ENCODE measurements around the gene CIT. TPM values are rescaled to one million over a fixed set of nuclear protein-coding genes. Genes with fewer than 3 reads are reported as not detected.
"Not testable (repeated sequence)": the region's sequence is repeated elsewhere in the genome, so short reads cannot be mapped to it uniquely, and the experiment has no call there.

Gene CIT
- total RNA-seq, 2 donors from 2014 or later: 0.33 to 1.3 TPM

DNA sequence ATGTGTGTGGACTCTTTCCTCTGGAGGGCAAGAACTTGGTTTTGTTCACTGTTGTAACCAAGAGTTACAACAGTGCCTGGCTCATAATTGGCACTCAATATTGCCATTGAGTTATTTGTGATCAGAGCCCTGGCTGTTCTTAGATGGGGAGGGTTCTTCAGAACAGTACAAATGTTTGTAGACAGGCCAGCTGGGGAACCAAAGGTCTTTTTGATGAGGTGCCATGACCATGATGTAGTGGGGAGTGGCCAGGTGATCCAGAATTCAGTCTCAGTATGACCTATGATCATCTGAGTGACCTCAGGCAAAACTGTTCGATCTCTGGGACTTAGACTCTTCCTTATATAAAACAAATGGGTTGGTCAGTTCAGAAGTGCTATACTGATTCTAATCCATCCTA, 212.5 kb downstream of the CIT start:
- no peak overlapping the region for H3K4me3 ChIP-seq
- no peaks in the 10 kb centered on the region for H3K27me3 ChIP-seq
- DNase-seq (no peak), ATAC-seq (no peak)
- intact Hi-C loops (cut with DNase I): loop anchor here (10.0 kb wide), 1 partner anchor 120 kb away; no protein-coding TSS in a partner anchor
- H3K27ac ChIP-seq: no peak overlapping the region
- H3K9me3 ChIP-seq: no peaks in the 10 kb centered on the region
- peaks cover 25% of the 10 kb centered on the region for H3K4me1 ChIP-seq
- WGBS, 2 donors: 88 to 100% methylated on average over 1 of the region's 1 CpG
- TF ChIP-seq, protein P1, sequence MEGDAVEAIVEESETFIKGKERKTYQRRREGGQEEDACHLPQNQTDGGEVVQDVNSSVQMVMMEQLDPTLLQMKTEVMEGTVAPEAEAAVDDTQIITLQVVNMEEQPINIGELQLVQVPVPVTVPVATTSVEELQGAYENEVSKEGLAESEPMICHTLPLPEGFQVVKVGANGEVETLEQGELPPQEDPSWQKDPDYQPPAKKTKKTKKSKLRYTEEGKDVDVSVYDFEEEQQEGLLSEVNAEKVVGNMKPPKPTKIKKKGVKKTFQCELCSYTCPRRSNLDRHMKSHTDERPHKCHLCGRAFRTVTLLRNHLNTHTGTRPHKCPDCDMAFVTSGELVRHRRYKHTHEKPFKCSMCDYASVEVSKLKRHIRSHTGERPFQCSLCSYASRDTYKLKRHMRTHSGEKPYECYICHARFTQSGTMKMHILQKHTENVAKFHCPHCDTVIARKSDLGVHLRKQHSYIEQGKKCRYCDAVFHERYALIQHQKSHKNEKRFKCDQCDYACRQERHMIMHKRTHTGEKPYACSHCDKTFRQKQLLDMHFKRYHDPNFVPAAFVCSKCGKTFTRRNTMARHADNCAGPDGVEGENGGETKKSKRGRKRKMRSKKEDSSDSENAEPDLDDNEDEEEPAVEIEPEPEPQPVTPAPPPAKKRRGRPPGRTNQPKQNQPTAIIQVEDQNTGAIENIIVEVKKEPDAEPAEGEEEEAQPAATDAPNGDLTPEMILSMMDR (IDR thresholded peaks at IDR 0.05): no peak
- TF ChIP-seq POLR2A (IDR thresholded peaks at IDR 0.05): no peak
- H3K36me3 ChIP-seq (replicated peaks in 1 of 2; ENCODE audit: insufficient read depth in 1 of 2, low read depth in 2 of 2): no peaks in the 10 kb centered on the region

DNA sequence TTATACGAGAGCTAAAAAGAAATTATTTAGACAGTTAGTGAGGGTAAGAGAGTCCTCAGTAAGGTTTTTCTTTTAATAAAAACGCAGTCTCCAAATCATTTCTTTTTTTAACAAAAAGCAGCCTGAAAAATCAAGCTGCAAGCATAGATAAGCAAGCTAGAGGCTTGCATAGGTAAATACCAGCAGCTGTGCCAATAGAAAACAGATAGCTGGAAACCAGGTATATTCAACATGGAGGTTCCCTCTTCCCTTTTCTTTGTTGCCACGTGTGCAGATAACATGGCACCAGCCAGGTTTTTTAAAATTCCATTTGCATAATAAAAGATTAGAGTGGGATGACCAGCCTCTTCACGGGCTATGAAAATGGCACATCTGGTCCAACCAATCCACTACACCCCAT, 215.2 kb downstream of the CIT start:
- H3K4me1 ChIP-seq: peaks cover 7% of the 10 kb centered on the region
- no peaks in the 10 kb centered on the region for H3K27me3 ChIP-seq
- TF ChIP-seq, protein P1 (IDR thresholded peaks at IDR 0.05): no peak
- TF ChIP-seq POLR2A (IDR thresholded peaks at IDR 0.05): no peak
- no peak for ATAC-seq
- WGBS, 2 donors: 31 to 32% methylated on average over 4 of the region's 4 CpGs
- no peak overlapping the region for H3K4me3 ChIP-seq
- intact Hi-C loops (cut with DNase I): loop anchor here (10.0 kb wide), 1 partner anchor 123 kb away; no protein-coding TSS in a partner anchor
- H3K36me3 ChIP-seq (replicated peaks in 1 of 2; ENCODE audit: insufficient read depth in 1 of 2, low read depth in 2 of 2): no peaks in the 10 kb centered on the region
- no peak for DNase-seq
- H3K27ac ChIP-seq: no peak overlapping the region
- H3K9me3 ChIP-seq: no peaks in the 10 kb centered on the region

DNA sequence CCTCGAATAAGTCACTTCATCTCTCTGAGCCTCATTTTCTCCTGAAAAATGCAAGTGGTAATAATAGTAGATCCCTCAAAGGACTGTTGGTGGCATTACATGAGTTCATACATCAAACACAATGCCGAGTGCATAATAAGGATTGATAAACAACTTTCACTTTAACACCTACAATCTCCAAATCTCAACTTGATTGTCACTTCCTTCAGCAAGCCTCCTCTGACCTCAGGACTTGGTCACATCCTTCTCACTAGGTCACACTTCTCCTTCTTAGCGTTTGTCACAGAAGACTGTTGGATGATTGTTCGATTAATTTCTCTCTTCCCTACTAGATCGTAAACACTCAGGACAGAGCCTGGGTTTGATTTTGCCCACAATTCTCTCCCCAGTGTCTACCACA, 217.0 kb downstream of the CIT start:
- Histone ChIP-seq H3K27me3 (no peaks in the 10 kb centered on the region), H3K36me3 (replicated peaks in 1 of 2; ENCODE audit: insufficient read depth in 1 of 2, low read depth in 2 of 2) (no peaks in the 10 kb centered on the region), H3K4me3 (no peak overlapping the region), H3K27ac (no peak overlapping the region), H3K4me1 (peaks cover 6% of the 10 kb centered on the region), H3K9me3 (no peaks in the 10 kb centered on the region)
- DNase-seq (no peak), ATAC-seq (no peak)
- intact Hi-C loops (cut with DNase I): loop anchor here (10.0 kb wide), 1 partner anchor 125 kb away; no protein-coding TSS in a partner anchor
- WGBS, 2 donors: 69 to 70% methylated on average over 5 of the region's 5 CpGs
- no peak for TF ChIP-seq POLR2A (IDR thresholded peaks at IDR 0.05)
- TF ChIP-seq, protein P1 (IDR thresholded peaks at IDR 0.05): no peak

DNA sequence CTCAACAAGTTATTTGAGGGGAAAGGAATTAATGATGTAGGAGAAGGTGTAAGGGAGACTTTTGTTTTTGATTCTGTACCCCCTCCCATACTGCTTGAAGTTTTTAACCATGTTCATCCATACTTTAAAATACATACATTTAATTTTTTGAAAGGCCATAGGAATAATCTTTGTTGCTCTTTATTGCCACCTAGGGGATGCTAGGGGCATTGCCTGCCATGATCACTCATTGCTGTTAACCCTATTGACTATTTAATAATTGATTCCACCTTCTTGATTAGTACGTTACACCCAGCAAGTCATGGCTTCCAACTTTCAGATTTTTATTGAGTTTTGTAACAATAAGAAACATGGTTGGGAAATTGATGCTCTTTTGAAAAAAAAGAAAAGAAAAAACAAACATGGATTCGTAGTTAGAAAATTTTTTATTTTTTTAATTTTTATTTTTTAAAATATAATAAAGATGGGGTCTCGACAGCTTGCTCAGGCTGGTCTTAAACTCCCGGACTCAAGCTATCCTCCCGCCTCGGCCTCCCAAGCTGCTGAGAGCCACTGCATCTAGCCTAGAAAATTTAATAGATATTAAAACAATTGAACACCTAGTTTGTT, 217.7 kb downstream of the CIT start:
- 27 to 28% methylated on average over 6 of the region's 6 CpGs for WGBS, 2 donors
- no peaks in the 10 kb centered on the region for H3K27me3 ChIP-seq
- TF ChIP-seq, protein P1 (IDR thresholded peaks at IDR 0.05): peak; percentile 57 to 93 (median 77)
- no peak for TF ChIP-seq POLR2A (IDR thresholded peaks at IDR 0.05)
- H3K27ac ChIP-seq: no peak overlapping the region
- H3K4me1 ChIP-seq: peaks cover 6% of the 10 kb centered on the region
- no peaks in the 10 kb centered on the region for H3K9me3 ChIP-seq
- no peaks in the 10 kb centered on the region for H3K36me3 ChIP-seq (replicated peaks in 1 of 2; ENCODE audit: insufficient read depth in 1 of 2, low read depth in 2 of 2)
- ATAC-seq (no peak), DNase-seq (peak; percentile 32 to 58 (median 34))
- intact Hi-C loops (cut with DNase I): no loop called here
- no peak overlapping the region for H3K4me3 ChIP-seq

DNA sequence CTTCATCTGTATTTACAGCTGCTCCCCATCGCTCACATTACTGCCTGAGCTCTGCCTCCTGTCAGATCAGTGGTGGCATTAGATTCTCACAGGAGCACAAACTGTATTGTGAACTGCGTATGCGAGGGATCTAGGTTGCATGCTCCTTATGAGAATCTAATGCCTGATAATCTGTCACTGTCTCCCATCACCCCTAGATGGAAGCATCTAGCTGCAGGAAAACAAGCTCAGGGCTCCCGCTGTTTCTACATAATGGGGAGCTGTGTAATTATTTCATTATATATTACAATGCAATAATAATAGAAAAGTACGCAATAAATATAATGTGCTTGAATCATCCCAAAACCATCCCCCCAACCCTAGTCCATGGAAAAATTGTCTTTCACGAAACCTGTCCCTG, 219.0 kb downstream of the CIT start:
- TF ChIP-seq, protein P1 (IDR thresholded peaks at IDR 0.05): peak in 1 of 7 experiments; percentile 1
- H3K4me3 ChIP-seq; H3K36me3 ChIP-seq (replicated peaks in 1 of 2; ENCODE audit: insufficient read depth in 1 of 2, low read depth in 2 of 2); H3K27me3 ChIP-seq; ATAC-seq; H3K27ac ChIP-seq; intact Hi-C loops (cut with DNase I); H3K9me3 ChIP-seq; DNase-seq; H3K4me1 ChIP-seq: not testable (repeated sequence)
- WGBS, 2 donors: 90 to 94% methylated on average over 5 to 6 of the region's 6 CpGs

DNA sequence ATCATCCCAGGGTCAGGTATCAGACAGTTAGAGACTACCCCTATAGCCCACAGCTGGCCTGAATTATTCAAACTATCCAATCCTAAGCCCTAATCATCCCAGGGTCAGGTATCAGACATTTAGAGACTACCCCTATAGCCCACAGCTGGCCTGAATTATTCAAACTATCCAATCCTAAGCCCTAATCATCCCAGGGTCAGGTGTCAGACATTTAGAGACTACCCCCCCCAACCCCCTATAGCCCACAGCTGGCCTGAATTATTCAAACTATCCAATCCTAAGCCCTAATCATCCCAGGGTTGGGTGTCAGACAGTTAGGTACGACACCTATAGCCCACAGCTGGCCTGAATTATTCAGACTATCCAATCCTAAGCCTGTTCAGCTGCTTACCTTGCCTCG, 220.1 kb downstream of the CIT start:
- H3K27ac ChIP-seq; H3K36me3 ChIP-seq (replicated peaks in 1 of 2; ENCODE audit: insufficient read depth in 1 of 2, low read depth in 2 of 2); intact Hi-C loops (cut with DNase I); H3K9me3 ChIP-seq; ATAC-seq; H3K4me3 ChIP-seq; H3K27me3 ChIP-seq; H3K4me1 ChIP-seq; DNase-seq: not testable (repeated sequence)
- 77 to 86% methylated on average over 2 of the region's 2 CpGs for WGBS, 2 donors

Data from body of pancreas (tissue), 4 donors.